ENCODE results near the gene ACSBG1.

ACSBG1 gene

GRCh38 chr15:78182336-78182700 is 52.0 kb downstream of the ACSBG1 start:
- WGBS, 2 donors (ENCODE audit: extremely low coverage in 2 of 2, insufficient read length in 2 of 2, insufficient replicate concordance in 1 of 2): no CpG with 5 or more reads among the region's 5 CpGs
- Histone ChIP-seq H2BK12ac (ENCODE audit: low read length) (no peak overlapping the region), H3K4me1 (ENCODE audit: control insufficient read depth in 2 of 2, insufficient read depth in 1 of 2, low read depth in 1 of 2, low read length in 2 of 2) (no peaks in the 10 kb centered on the region), H3K4ac (ENCODE audit: low read length) (no peak overlapping the region), H3K27me3 (ENCODE audit: control insufficient read depth in 3 of 3, insufficient read depth in 3 of 3, low read depth in 1 of 3, low read length in 3 of 3) (no peaks in the 10 kb centered on the region), H4K91ac (ENCODE audit: low read depth, low read length, poor library complexity) (no peak overlapping the region), H2BK5ac (ENCODE audit: low read length) (peak overlapping the region; percentile 53), H3K9ac (ENCODE audit: low read depth, low read length, poor library complexity) (no peak overlapping the region), H3K23ac (ENCODE audit: low read depth, low read length, poor library complexity) (peak overlapping the region; percentile 85), H3K9me3 (replicated peaks in 1 of 2; ENCODE audit: control insufficient read depth in 2 of 2, insufficient read depth in 1 of 2, low read depth in 1 of 2, low read length in 2 of 2) (no peaks in the 10 kb centered on the region), H2AK5ac (ENCODE audit: low read depth, low read length) (peak overlapping the region; percentile 81), H3K18ac (ENCODE audit: low read length) (no peak overlapping the region), H3K27ac (replicated peaks; ENCODE audit: low read length) (no peak overlapping the region), H2AFZ (ENCODE audit: low read length) (no peak overlapping the region), H3K36me3 (replicated peaks in 1 of 2; ENCODE audit: control insufficient read depth in 2 of 2, insufficient read depth in 2 of 2, low read length in 2 of 2) (no peaks in the 10 kb centered on the region), H3K4me2 (ENCODE audit: insufficient read depth, low read length, poor library complexity, severe bottlenecking) (no peak overlapping the region), H3K4me3 (ENCODE audit: low read length in 2 of 2) (no peak overlapping the region), H4K8ac (ENCODE audit: low read depth, low read length) (peak overlapping the region; percentile 48), H2BK15ac (ENCODE audit: low read length) (no peak overlapping the region), H2BK120ac (ENCODE audit: low read depth, low read length) (no peak overlapping the region), H3K14ac (ENCODE audit: low read length) (no peak overlapping the region), H3K79me1 (ENCODE audit: low read depth, low read length) (peaks cover 2% of the 10 kb centered on the region)
- no peak for DNase-seq (ENCODE audit: low spot score)

- Histone ChIP-seq H3K4me3 (ENCODE audit: low read length in 2 of 2) (no peak overlapping the region), H2AK5ac (ENCODE audit: low read depth, low read length) (no peak overlapping the region), H3K18ac (ENCODE audit: low read length) (peak overlapping the region; percentile 29), H2BK120ac (ENCODE audit: low read depth, low read length) (no peak overlapping the region), H2BK15ac (ENCODE audit: low read length) (no peak overlapping the region), H2BK5ac (ENCODE audit: low read length) (no peak overlapping the region), H3K4ac (ENCODE audit: low read length) (no peak overlapping the region), H4K91ac (ENCODE audit: low read depth, low read length, poor library complexity) (no peak overlapping the region), H2AFZ (ENCODE audit: low read length) (no peak overlapping the region), H3K79me1 (ENCODE audit: low read depth, low read length) (peaks cover 2% of the 10 kb centered on the region), H3K4me1 (ENCODE audit: control insufficient read depth in 2 of 2, insufficient read depth in 1 of 2, low read depth in 1 of 2, low read length in 2 of 2) (no peaks in the 10 kb centered on the region), H3K36me3 (replicated peaks in 1 of 2; ENCODE audit: control insufficient read depth in 2 of 2, insufficient read depth in 2 of 2, low read length in 2 of 2) (no peaks in the 10 kb centered on the region), H3K4me2 (ENCODE audit: insufficient read depth, low read length, poor library complexity, severe bottlenecking) (no peak overlapping the region), H3K27ac (replicated peaks; ENCODE audit: low read length) (no peak overlapping the region), H3K9me3 (replicated peaks in 1 of 2; ENCODE audit: control insufficient read depth in 2 of 2, insufficient read depth in 1 of 2, low read depth in 1 of 2, low read length in 2 of 2) (no peaks in the 10 kb centered on the region), H3K27me3 (ENCODE audit: control insufficient read depth in 3 of 3, insufficient read depth in 3 of 3, low read depth in 1 of 3, low read length in 3 of 3) (no peaks in the 10 kb centered on the region), H3K14ac (ENCODE audit: low read length) (no peak overlapping the region), H3K9ac (ENCODE audit: low read depth, low read length, poor library complexity) (no peak overlapping the region), H4K8ac (ENCODE audit: low read depth, low read length) (no peak overlapping the region), H2BK12ac (ENCODE audit: low read length) (no peak overlapping the region), H3K23ac (ENCODE audit: low read depth, low read length, poor library complexity) (no peak overlapping the region)
- WGBS, 2 donors (ENCODE audit: extremely low coverage in 2 of 2, insufficient read length in 2 of 2, insufficient replicate concordance in 1 of 2): no CpG with 5 or more reads among the region's 5 CpGs
- DNase-seq (ENCODE audit: low spot score): no peak
Measured at GRCh38 chr15:78179906-78180305, 54.5 kb downstream of the ACSBG1 start.

- Histone ChIP-seq H3K14ac (ENCODE audit: low read length) (no peak overlapping the region), H3K4me3 (ENCODE audit: low read length in 2 of 2) (no peak overlapping the region), H3K18ac (ENCODE audit: low read length) (no peak overlapping the region), H3K27me3 (ENCODE audit: control insufficient read depth in 3 of 3, insufficient read depth in 3 of 3, low read depth in 1 of 3, low read length in 3 of 3) (no peaks in the 10 kb centered on the region), H2BK5ac (ENCODE audit: low read length) (no peak overlapping the region), H4K91ac (ENCODE audit: low read depth, low read length, poor library complexity) (no peak overlapping the region), H3K9me3 (replicated peaks in 1 of 2; ENCODE audit: control insufficient read depth in 2 of 2, insufficient read depth in 1 of 2, low read depth in 1 of 2, low read length in 2 of 2) (no peaks in the 10 kb centered on the region), H2AK5ac (ENCODE audit: low read depth, low read length) (no peak overlapping the region), H2BK120ac (ENCODE audit: low read depth, low read length) (no peak overlapping the region), H3K27ac (replicated peaks; ENCODE audit: low read length) (no peak overlapping the region), H4K8ac (ENCODE audit: low read depth, low read length) (no peak overlapping the region), H2BK12ac (ENCODE audit: low read length) (no peak overlapping the region), H3K36me3 (replicated peaks in 1 of 2; ENCODE audit: control insufficient read depth in 2 of 2, insufficient read depth in 2 of 2, low read length in 2 of 2) (no peaks in the 10 kb centered on the region), H3K23ac (ENCODE audit: low read depth, low read length, poor library complexity) (peak overlapping the region; percentile 48), H3K4me1 (ENCODE audit: control insufficient read depth in 2 of 2, insufficient read depth in 1 of 2, low read depth in 1 of 2, low read length in 2 of 2) (no peaks in the 10 kb centered on the region), H2BK15ac (ENCODE audit: low read length) (no peak overlapping the region), H3K9ac (ENCODE audit: low read depth, low read length, poor library complexity) (no peak overlapping the region), H3K4me2 (ENCODE audit: insufficient read depth, low read length, poor library complexity, severe bottlenecking) (no peak overlapping the region), H2AFZ (ENCODE audit: low read length) (no peak overlapping the region), H3K4ac (ENCODE audit: low read length) (no peak overlapping the region), H3K79me1 (ENCODE audit: low read depth, low read length) (peaks cover 2% of the 10 kb centered on the region)
- WGBS, 2 donors (ENCODE audit: extremely low coverage in 2 of 2, insufficient read length in 2 of 2, insufficient replicate concordance in 1 of 2): no CpG with 5 or more reads among the region's 12 CpGs
- no peak for DNase-seq (ENCODE audit: low spot score)
Measured at GRCh38 chr15:78179286-78179840, 55.0 kb downstream of the ACSBG1 start.

- Histone ChIP-seq H3K4me1 (ENCODE audit: control insufficient read depth in 2 of 2, insufficient read depth in 1 of 2, low read depth in 1 of 2, low read length in 2 of 2) (no peaks in the 10 kb centered on the region), H2BK15ac (ENCODE audit: low read length) (no peak overlapping the region), H3K27ac (replicated peaks; ENCODE audit: low read length) (no peak overlapping the region), H3K4ac (ENCODE audit: low read length) (no peak overlapping the region), H2AFZ (ENCODE audit: low read length) (no peak overlapping the region), H2BK5ac (ENCODE audit: low read length) (no peak overlapping the region), H3K4me3 (ENCODE audit: low read length in 2 of 2) (no peak overlapping the region), H4K8ac (ENCODE audit: low read depth, low read length) (no peak overlapping the region), H3K27me3 (ENCODE audit: control insufficient read depth in 3 of 3, insufficient read depth in 3 of 3, low read depth in 1 of 3, low read length in 3 of 3) (no peaks in the 10 kb centered on the region), H2BK120ac (ENCODE audit: low read depth, low read length) (no peak overlapping the region), H2AK5ac (ENCODE audit: low read depth, low read length) (no peak overlapping the region), H3K36me3 (replicated peaks in 1 of 2; ENCODE audit: control insufficient read depth in 2 of 2, insufficient read depth in 2 of 2, low read length in 2 of 2) (no peaks in the 10 kb centered on the region), H3K4me2 (ENCODE audit: insufficient read depth, low read length, poor library complexity, severe bottlenecking) (no peak overlapping the region), H3K14ac (ENCODE audit: low read length) (no peak overlapping the region), H2BK12ac (ENCODE audit: low read length) (no peak overlapping the region), H3K79me1 (ENCODE audit: low read depth, low read length) (peaks cover 2% of the 10 kb centered on the region), H3K9ac (ENCODE audit: low read depth, low read length, poor library complexity) (no peak overlapping the region), H3K23ac (ENCODE audit: low read depth, low read length, poor library complexity) (no peak overlapping the region), H3K9me3 (replicated peaks in 1 of 2; ENCODE audit: control insufficient read depth in 2 of 2, insufficient read depth in 1 of 2, low read depth in 1 of 2, low read length in 2 of 2) (no peaks in the 10 kb centered on the region), H4K91ac (ENCODE audit: low read depth, low read length, poor library complexity) (no peak overlapping the region), H3K18ac (ENCODE audit: low read length) (no peak overlapping the region)
- no CpG with 5 or more reads among the region's 6 CpGs for WGBS, 2 donors (ENCODE audit: extremely low coverage in 2 of 2, insufficient read length in 2 of 2, insufficient replicate concordance in 1 of 2)
- DNase-seq (ENCODE audit: low spot score): no peak
Measured at GRCh38 chr15:78178064-78178463, 56.3 kb downstream of the ACSBG1 start.

Data from neuronal stem cell (in vitro differentiated cells).